ENCODE data around the gene RADIL.

RADIL gene

GRCh38 chr7:4820967-4821471, 62.5 kb downstream of the RADIL start:
- no peak for TF ChIP-seq CTCF (IDR thresholded peaks at IDR 0.05; ENCODE audit: low read depth, low read length)
- no peak for DNase-seq (ENCODE audit: low read depth in 2 of 2)
- no peak overlapping the region for H3K4me3 ChIP-seq (replicated peaks in 1 of 2; ENCODE audit: low read depth in 2 of 2, low read length in 2 of 2)

- DNase-seq (ENCODE audit: low read depth in 2 of 2) = no peak
- H3K4me3 ChIP-seq (replicated peaks in 1 of 2; ENCODE audit: low read depth in 2 of 2, low read length in 2 of 2) = no peak overlapping the region
- no peak for TF ChIP-seq CTCF (IDR thresholded peaks at IDR 0.05; ENCODE audit: low read depth, low read length)
Measured at GRCh38 chr7:4820405-4820966, 63.0 kb downstream of the RADIL start.

GRCh38 chr7:4819560-4820404, 63.7 kb downstream of the RADIL start:
- no peak overlapping the region for H3K4me3 ChIP-seq (replicated peaks in 1 of 2; ENCODE audit: low read depth in 2 of 2, low read length in 2 of 2)
- no peak for DNase-seq (ENCODE audit: low read depth in 2 of 2)
- no peak for TF ChIP-seq CTCF (IDR thresholded peaks at IDR 0.05; ENCODE audit: low read depth, low read length)

GRCh38 chr7:4818000-4818794, 65.3 kb downstream of the RADIL start:
- no peak for TF ChIP-seq CTCF (IDR thresholded peaks at IDR 0.05; ENCODE audit: low read depth, low read length)
- no peak overlapping the region for H3K4me3 ChIP-seq (replicated peaks in 1 of 2; ENCODE audit: low read depth in 2 of 2, low read length in 2 of 2)
- no peak for DNase-seq (ENCODE audit: low read depth in 2 of 2)

- no peak for TF ChIP-seq CTCF (IDR thresholded peaks at IDR 0.05; ENCODE audit: low read depth, low read length)
- DNase-seq (ENCODE audit: low read depth in 2 of 2) = no peak
- no peak overlapping the region for H3K4me3 ChIP-seq (replicated peaks in 1 of 2; ENCODE audit: low read depth in 2 of 2, low read length in 2 of 2)
Measured at GRCh38 chr7:4817178-4817901, 66.2 kb downstream of the RADIL start.

GRCh38 chr7:4816419-4817080, 67.0 kb downstream of the RADIL start:
- TF ChIP-seq CTCF (IDR thresholded peaks at IDR 0.05; ENCODE audit: low read depth, low read length) = no peak
- no peak for DNase-seq (ENCODE audit: low read depth in 2 of 2)
- H3K4me3 ChIP-seq (replicated peaks in 1 of 2; ENCODE audit: low read depth in 2 of 2, low read length in 2 of 2) = no peak overlapping the region

All from cardiac fibroblast (primary cell).